Measurements from ENCODE around the gene CD47. TPM values are rescaled to one million over a fixed set of nuclear protein-coding genes. Genes with fewer than 3 reads are reported as not detected.

The CD47 gene
- total RNA-seq, 1 experiment from 2014 or later = 28.3 TPM

- no peak for DNase-seq (ENCODE audit: extremely low read depth, low read depth)
Measured at GRCh38 chr3:108118038-108118768, 27.4 kb upstream of the CD47 start.

- DNase-seq (ENCODE audit: extremely low read depth, low read depth) = no peak
Measured at GRCh38 chr3:108117241-108117775, 26.5 kb upstream of the CD47 start.

- DNase-seq (ENCODE audit: extremely low read depth, low read depth) = no peak
Measured at GRCh38 chr3:108114423-108115065, 23.7 kb upstream of the CD47 start.

- DNase-seq (ENCODE audit: extremely low read depth, low read depth) = no peak
Measured at GRCh38 chr3:108113975-108114374, 23.1 kb upstream of the CD47 start.

- DNase-seq (ENCODE audit: extremely low read depth, low read depth) = no peak
Measured at GRCh38 chr3:108110934-108111333, 20.1 kb upstream of the CD47 start.

- DNase-seq (ENCODE audit: extremely low read depth, low read depth) = no peak
Measured at GRCh38 chr3:108108416-108108815, 17.6 kb upstream of the CD47 start.

- DNase-seq (ENCODE audit: extremely low read depth, low read depth) = no peak
Measured at GRCh38 chr3:108106449-108106848, 15.6 kb upstream of the CD47 start.

GRCh38 chr3:108106031-108106430 lies 15.2 kb upstream of the CD47 start:
- DNase-seq (ENCODE audit: extremely low read depth, low read depth) = no peak

- DNase-seq (ENCODE audit: extremely low read depth, low read depth) = no peak
Measured at GRCh38 chr3:108103886-108104797, 13.3 kb upstream of the CD47 start.

GRCh38 chr3:108103040-108103751 lies 12.4 kb upstream of the CD47 start:
- DNase-seq (ENCODE audit: extremely low read depth, low read depth) = no peak

GRCh38 chr3:108102420-108103039 lies 11.7 kb upstream of the CD47 start:
- no peak for DNase-seq (ENCODE audit: extremely low read depth, low read depth)

- no peak for DNase-seq (ENCODE audit: extremely low read depth, low read depth)
Measured at GRCh38 chr3:108100906-108101660, 10.3 kb upstream of the CD47 start.

- no peak for DNase-seq (ENCODE audit: extremely low read depth, low read depth)
Measured at GRCh38 chr3:108099679-108100428, 9.0 kb upstream of the CD47 start.

- DNase-seq (ENCODE audit: extremely low read depth, low read depth) = no peak
Measured at GRCh38 chr3:108099244-108099643, 8.4 kb upstream of the CD47 start.

- no peak for DNase-seq (ENCODE audit: extremely low read depth, low read depth)
Measured at GRCh38 chr3:108098003-108098370, 7.2 kb upstream of the CD47 start.

- no peak for DNase-seq (ENCODE audit: extremely low read depth, low read depth)
Measured at GRCh38 chr3:108097322-108098002, 6.6 kb upstream of the CD47 start.

GRCh38 chr3:108096532-108097321 lies 5.9 kb upstream of the CD47 start:
- DNase-seq (ENCODE audit: extremely low read depth, low read depth) = no peak

Measured in NCI-H460 (cell line).